Stimulated activated CD8-positive, alpha-beta memory T cell treated with anti-CD3 and anti-CD28 coated beads, Interleukin-15, amount 100 ng/mL, for 24 hours (primary cell): ENCODE data around the gene ARL13B.
"Not testable (repeated sequence)": the region's sequence is repeated elsewhere in the genome, so short reads cannot be mapped to it uniquely, and the experiment has no call there.

Experiments
- DNase-seq: peaks from one replicate; pipeline ENCODE4 v3.0.0-alpha.2; 2020; ENCODE audit warnings: low read depth

ARL13B gene

GRCh38 chr3:94063496-94064119, 83.7 kb downstream of the ARL13B start:
- DNase-seq: no peak

GRCh38 chr3:94064243-94064860, 84.4 kb downstream of the ARL13B start:
- no peak for DNase-seq

GRCh38 chr3:94065122-94065521, 85.2 kb downstream of the ARL13B start:
- DNase-seq: no peak

GRCh38 chr3:94065819-94066480, 86.0 kb downstream of the ARL13B start:
- DNase-seq: no peak

GRCh38 chr3:94066506-94067500, 86.8 kb downstream of the ARL13B start:
- no peak for DNase-seq

GRCh38 chr3:94069194-94069813, 89.3 kb downstream of the ARL13B start:
- no peak for DNase-seq

- no peak for DNase-seq
Observed at GRCh38 chr3:94070341-94070911, 90.5 kb downstream of the ARL13B start.

DNA sequence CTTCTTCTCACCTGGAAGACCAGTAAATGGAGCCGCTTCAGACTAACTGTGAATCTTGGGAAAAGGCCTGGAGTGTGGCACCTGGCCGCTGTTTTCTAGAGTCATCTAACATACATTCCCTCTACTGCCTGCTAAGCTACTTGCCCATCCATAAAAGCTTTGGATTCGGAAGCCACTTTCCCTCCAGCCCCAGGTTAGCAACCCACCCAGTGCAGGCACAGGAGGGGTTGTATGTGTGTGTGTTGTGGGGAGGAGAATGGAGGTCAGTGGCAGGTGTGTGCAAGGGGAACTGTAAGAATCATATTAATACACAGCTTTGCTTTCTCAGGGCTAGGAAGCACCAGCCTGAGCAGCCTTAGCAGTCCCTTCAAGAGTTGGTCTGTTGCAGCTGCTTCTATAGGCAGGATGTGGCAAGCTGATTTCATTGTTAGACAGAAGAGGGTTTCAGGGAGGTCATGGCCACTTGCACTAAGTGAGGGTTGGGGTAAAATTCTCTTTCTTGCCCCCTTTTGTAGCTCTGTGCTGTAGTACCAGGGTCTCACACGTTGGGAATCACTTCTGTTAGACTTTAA, 91.8 kb downstream of the ARL13B start:
- no peak for DNase-seq

- DNase-seq: no peak
Observed at GRCh38 chr3:94076055-94076454, 96.1 kb downstream of the ARL13B start.

DNA sequence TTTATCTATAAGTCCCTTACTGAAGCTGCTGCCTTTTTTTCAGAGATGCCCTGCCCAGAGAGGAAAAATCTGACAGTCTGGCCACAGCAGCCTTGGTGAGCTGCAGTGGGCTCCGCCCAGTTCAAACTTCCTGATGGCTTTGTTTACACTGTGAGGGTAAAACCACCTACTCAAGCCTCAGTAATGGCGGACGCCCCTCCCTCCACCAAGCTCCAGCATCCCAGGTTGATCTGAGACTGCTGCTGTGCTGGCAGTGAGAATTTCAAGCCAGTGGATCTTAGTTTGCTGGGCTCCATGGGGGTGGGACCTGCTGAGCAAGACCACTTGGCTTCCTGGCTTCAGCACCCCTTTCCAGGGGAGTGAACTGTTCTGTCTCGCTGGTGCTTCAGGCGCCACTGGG, 100.6 kb downstream of the ARL13B start:
- not testable (repeated sequence) for DNase-seq

GRCh38 chr3:94081884-94082283, 101.9 kb downstream of the ARL13B start:
- no peak for DNase-seq

DNA sequence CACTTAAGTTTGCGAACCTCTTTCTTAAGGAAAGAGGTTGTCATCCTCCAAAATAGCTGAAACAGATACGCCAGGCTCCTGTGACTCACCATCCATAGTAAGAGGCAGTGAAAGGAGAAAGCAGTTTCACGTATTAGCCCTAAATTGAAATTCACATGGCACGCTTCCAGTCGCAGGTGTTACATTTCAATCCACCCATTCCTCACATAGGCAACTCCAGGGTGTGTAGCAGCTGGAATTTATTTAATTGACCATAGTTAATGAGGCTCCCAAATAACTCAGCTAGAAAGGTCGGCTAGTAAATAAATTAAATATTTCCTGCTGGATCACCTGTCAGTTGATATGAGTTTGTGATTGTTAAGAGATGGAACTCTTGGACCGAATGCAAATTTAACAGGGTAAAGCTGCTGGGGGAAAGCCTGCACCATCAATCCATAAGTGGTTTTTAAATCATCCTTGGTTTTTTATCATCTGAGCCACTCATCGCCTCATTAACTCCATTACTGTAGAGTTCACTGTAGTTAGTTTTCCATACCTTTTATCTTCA, 102.5 kb downstream of the ARL13B start:
- DNase-seq: no peak

- DNase-seq: no peak
Observed at GRCh38 chr3:94083261-94083660, 103.3 kb downstream of the ARL13B start.

DNA sequence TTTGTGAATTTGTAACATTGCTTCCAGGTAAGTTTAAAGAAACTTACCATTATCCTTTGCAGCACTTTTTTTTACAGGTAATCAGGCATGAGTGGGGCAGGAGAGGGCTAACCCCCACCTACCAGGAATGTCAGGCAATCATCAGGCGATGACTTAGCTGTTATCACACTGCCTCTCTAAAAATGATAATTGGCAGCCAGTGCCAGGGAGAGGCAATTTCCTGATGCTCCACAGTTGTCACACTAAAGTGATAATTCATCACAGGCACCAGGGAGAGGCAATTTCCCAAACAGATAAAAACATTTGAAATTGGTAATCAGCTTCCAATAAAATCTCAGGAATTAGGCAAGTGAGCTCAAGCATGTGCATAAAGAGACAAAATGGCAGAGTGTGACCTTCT, 109.2 kb downstream of the ARL13B start:
- DNase-seq: no peak

DNA sequence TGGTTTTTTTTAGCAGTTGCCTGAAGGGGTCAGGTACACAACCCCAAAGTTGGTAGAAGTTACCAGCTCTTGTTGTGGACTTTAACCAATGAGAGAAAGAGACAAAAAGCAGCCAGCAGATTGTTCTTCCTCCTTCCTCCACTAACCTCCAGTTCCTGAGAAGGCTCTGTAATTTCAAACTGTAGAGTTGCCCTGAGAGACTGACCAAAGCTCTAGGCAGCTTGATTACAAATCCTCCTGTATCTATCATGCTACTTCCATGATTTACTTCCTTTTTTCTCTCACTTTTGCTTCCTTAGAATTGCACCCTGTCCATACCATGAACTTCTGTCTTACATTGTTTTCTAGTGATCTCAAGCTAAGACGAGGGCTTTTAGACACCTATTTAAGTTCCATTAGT, 112.1 kb downstream of the ARL13B start:
- no peak for DNase-seq

- no peak for DNase-seq
Observed at GRCh38 chr3:94093151-94093550, 113.2 kb downstream of the ARL13B start.

GRCh38 chr3:94095111-94095510, 115.2 kb downstream of the ARL13B start:
- DNase-seq: no peak

DNA sequence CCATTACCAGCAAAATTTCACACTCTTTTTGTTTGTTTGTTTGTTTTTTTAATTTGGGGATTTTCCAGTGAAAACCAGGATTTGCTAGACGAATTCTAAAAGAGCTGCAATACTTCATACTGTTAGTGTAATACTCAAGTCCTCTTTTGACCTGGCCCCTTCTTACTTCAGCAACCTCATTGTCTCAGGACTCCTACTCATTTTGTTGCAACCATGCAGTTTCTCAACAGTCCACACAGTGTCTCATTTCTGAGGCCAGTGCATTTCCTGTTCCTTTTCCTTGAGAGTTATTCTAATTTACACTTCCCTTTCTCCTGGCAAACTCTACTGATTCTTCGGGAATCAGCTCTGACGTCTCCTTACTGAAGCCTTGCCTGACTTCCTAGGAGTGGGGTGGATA, 118.5 kb downstream of the ARL13B start:
- DNase-seq: no peak

DNA sequence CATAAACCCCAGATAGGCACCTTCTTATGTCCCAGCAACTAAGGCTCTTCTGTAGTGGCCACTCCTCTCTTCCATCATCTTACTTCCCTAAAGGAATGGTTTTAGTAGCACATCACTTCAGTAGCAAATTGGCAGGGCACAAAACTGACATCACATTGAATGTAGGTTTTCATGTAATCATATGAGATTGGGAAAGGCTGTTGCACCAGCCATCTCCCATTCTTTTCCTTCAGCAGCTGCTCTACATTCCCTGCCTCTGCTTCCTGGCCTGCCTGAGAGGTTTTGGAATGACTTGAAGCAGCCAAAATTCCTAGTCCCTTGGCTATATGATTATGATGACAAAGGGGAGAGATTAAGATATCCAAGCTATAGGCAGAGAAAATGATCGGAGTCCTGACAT, 119.4 kb downstream of the ARL13B start:
- no peak for DNase-seq

DNA sequence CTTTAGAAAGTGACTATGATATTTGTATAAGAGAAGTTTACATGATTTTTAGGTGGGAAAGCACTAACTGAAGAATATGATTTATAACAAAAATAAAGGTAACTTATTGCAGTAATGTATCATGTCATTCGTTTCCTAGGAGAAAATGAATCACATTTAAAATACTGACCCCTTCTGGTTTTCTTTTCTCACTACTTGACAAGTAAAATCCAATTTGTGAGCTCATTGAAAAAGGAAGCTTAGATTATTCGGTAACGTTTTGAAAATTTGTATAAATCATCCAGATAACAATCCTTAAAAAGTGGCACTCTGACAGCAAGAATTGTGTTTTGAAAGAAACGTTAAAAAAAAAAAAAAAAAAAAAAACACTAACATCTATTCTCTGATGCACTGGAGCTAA, 121.9 kb downstream of the ARL13B start:
- no peak for DNase-seq
